ENCODE data around the gene R3HCC1L.

DNA sequence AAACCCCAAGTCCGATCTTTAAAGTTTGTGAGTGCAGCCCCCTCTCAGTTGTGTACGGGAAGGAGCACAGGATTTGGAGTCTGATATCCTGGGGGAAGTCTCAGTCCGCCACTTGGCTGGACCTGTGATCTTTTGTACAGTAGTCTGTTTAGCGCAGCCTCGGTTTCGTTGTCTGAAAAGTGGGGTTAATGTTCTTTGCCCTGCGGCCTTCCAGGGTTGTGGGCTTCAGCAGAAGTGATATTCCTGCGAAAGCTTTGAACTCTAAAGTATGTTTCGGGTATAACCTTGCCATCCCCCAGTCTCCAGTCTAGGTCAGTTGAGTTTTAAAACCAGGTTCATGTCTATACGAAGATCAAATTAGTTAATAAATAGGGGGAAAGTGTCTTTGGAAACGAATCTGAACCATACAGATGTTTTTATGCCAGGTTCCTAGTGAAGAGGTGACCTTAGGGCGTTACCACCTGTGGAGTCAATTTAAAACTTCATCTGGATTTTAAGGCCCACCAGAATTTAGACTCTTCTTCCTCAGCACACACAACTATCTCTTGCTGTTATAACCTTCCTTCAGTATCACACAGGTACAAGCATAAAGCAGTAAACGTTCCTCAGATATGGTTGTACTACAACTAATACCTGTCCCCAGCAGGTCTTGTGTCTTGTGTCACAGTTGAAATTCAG is 904 bp downstream of the R3HCC1L start:
- TF ChIP-seq, protein P1, sequence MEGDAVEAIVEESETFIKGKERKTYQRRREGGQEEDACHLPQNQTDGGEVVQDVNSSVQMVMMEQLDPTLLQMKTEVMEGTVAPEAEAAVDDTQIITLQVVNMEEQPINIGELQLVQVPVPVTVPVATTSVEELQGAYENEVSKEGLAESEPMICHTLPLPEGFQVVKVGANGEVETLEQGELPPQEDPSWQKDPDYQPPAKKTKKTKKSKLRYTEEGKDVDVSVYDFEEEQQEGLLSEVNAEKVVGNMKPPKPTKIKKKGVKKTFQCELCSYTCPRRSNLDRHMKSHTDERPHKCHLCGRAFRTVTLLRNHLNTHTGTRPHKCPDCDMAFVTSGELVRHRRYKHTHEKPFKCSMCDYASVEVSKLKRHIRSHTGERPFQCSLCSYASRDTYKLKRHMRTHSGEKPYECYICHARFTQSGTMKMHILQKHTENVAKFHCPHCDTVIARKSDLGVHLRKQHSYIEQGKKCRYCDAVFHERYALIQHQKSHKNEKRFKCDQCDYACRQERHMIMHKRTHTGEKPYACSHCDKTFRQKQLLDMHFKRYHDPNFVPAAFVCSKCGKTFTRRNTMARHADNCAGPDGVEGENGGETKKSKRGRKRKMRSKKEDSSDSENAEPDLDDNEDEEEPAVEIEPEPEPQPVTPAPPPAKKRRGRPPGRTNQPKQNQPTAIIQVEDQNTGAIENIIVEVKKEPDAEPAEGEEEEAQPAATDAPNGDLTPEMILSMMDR (IDR thresholded peaks at IDR 0.05; ENCODE audit: low read depth, low read length, poor library complexity, severe bottlenecking), result no peak
- no peak for TF ChIP-seq EZH2phosphoT487 (IDR thresholded peaks at IDR 0.05; ENCODE audit: borderline replicate concordance, low read length)

All from DOHH2 (cell line).